AG04449 (cell line): Measurements from ENCODE around the gene USH2A.

Source experiments
- CTCF ChIA-PET: fragments of 350-600 bp; formaldehyde crosslinking; extraction: SDS; loops from one replicate; lab custom pipeline; 2021; ENCODE audit warnings: antibody characterized with exemption; lab: Yijun Ruan, JAX
- POLR2A ChIA-PET: fragments of 400-600, 350-600 bp; formaldehyde crosslinking; extraction: SDS; loops from one replicate; lab custom pipeline; 2020; ENCODE audit warnings: antibody characterized with exemption, inconsistent platforms; lab: Yijun Ruan, JAX
- DNase-seq: peaks from one replicate; pipeline ENCODE4 v3.0.0-alpha.2; 2010; ENCODE audit warnings: low read depth, low spot score
- H3K4me3 ChIP-seq: 2 replicates; pipeline ENCODE4 v1.5.1; 2011; ENCODE audit warnings: low read depth, mild to moderate bottlenecking, control low read depth, low read length
- CTCF ChIP-seq: IDR thresholded peaks from one replicate; pipeline ENCODE4 v1.5.1; 2011; ENCODE audit warnings: mild to moderate bottlenecking, moderate library complexity, low read length, control low read depth, inconsistent platforms; ENCODE audit not compliant: insufficient read depth; ENCODE audit errors: missing control alignments

USH2A gene

GRCh38 chr1:216095400-216095799, 327.8 kb downstream of the USH2A start:
- ChIA-PET POLR2A (no interaction called here), CTCF (interaction anchor here (1.3 kb wide), 1 partner anchor 11 kb away, joined by 3 read pairs; no protein-coding TSS in a partner anchor)
- no peak for TF ChIP-seq CTCF
- no peak for DNase-seq
- no peak overlapping the region for H3K4me3 ChIP-seq

- ChIA-PET CTCF (interaction anchor here (2.0 kb wide), 1 partner anchor 21 kb away, joined by 4 read pairs; no protein-coding TSS in a partner anchor), POLR2A (no interaction called here)
- no peak for DNase-seq
- no peak for TF ChIP-seq CTCF
- H3K4me3 ChIP-seq = no peak overlapping the region
These were observed 332.7 kb downstream of the USH2A start for GRCh38 chr1:216090556-216090955.

GRCh38 chr1:216086678-216087077, 336.6 kb downstream of the USH2A start:
- DNase-seq = no peak
- no peak for TF ChIP-seq CTCF
- ChIA-PET CTCF (no interaction called here), POLR2A (no interaction called here)
- no peak overlapping the region for H3K4me3 ChIP-seq

GRCh38 chr1:216081445-216081844, 341.8 kb downstream of the USH2A start:
- no peak for TF ChIP-seq CTCF

GRCh38 chr1:216076751-216077150, 346.5 kb downstream of the USH2A start:
- CTCF ChIA-PET = no interaction called here
- DNase-seq = no peak
- POLR2A ChIA-PET = no interaction called here
- no peak for TF ChIP-seq CTCF
- H3K4me3 ChIP-seq = no peak overlapping the region

More at GRCh38 chr1:216081445-216081844, 341.8 kb downstream of the USH2A start:
- H3K4me3 ChIP-seq = no peak overlapping the region
- CTCF ChIA-PET = interaction anchor here (0.8 kb wide), 1 partner anchor 10 kb away, joined by 3 read pairs; no protein-coding TSS in a partner anchor
- POLR2A ChIA-PET = no interaction called here
- no peak for DNase-seq

- H3K4me3 ChIP-seq = no peak overlapping the region
- no peak for DNase-seq
- POLR2A ChIA-PET = no interaction called here
- CTCF ChIA-PET = interaction anchor here (0.9 kb wide), 1 partner anchor 44 kb away, joined by 4 read pairs; no protein-coding TSS in a partner anchor
- no peak for TF ChIP-seq CTCF
These were observed 347.9 kb downstream of the USH2A start for GRCh38 chr1:216075339-216075738.
